Myometrial cell (primary cell): ENCODE measurements around the gene GNAT2. TPM values are rescaled to one million over a fixed set of nuclear protein-coding genes. Genes with fewer than 3 reads are reported as not detected.

Experiments
- total RNA-seq: library from RNA; depleted of rRNA; stranded (reverse); fragments of >200 nt; gene quantifications from 2 replicates; pipeline ENCODE4 v1.2.3, GENCODE V29; 2015

Gene GNAT2
- total RNA-seq = under 0.01 and 0.89 TPM in 2 replicates

GRCh38 chr1:109619576-109620400, at the start of gene GNAT2, which contains the start of gene AMPD2:
TSS of gene GNAT2 (minus strand) at chr1:109619616. CDS start at chr1:109612870, 6,746 bp downstream.
TSS of gene AMPD2 (plus strand) at chr1:109619837. CDS start at chr1:109621176, 1,339 bp downstream.

GRCh38 chr1:109667452-109668122, 48.2 kb upstream of the GNAT2 start, which contains the start of gene GSTM2:
TSS of gene GSTM2 (plus strand) at chr1:109668057. CDS start at chr1:109668116, 59 bp downstream.

GRCh38 chr1:109655615-109656519, 36.5 kb upstream of the GNAT2 start, which contains the start of gene GSTM4:
TSS of gene GSTM4 (plus strand) at chr1:109656099. CDS start at chr1:109656390, 291 bp downstream.

Other genes starting within 250 kb of the GNAT2 start
- gene SORT1, start 221.7 kb downstream of the GNAT2 start, total RNA-seq = 9.2 and 10.8 TPM in 2 replicates
- 60.3 and 61.0 TPM in 2 replicates for gene PSMA5, start 193.2 kb downstream of the GNAT2 start, total RNA-seq
- gene SYPL2, start 153.1 kb downstream of the GNAT2 start, total RNA-seq = 0.53 and 1.7 TPM in 2 replicates
- gene ATXN7L2, start 135.7 kb downstream of the GNAT2 start, total RNA-seq = 3.0 and 4.0 TPM in 2 replicates
- gene CYB561D1, start 125.5 kb downstream of the GNAT2 start, total RNA-seq = 5.5 and 6.1 TPM in 2 replicates
- 0.58 and 0.89 TPM in 2 replicates for gene AMIGO1, start 109.9 kb downstream of the GNAT2 start, total RNA-seq
- gene GPR61, start 79.7 kb downstream of the GNAT2 start, total RNA-seq = not detected in 2 replicates
- gene GNAI3, start 71.0 kb downstream of the GNAT2 start, total RNA-seq = 11.2 and 13.1 TPM in 2 replicates
- 79.3 and 98.5 TPM in 2 replicates for gene AMPD2, start 221 bp upstream of the GNAT2 start, total RNA-seq
- gene GSTM4, start 36.5 kb upstream of the GNAT2 start, total RNA-seq = 23.7 and 37.8 TPM in 2 replicates
- gene GSTM2, start 48.4 kb upstream of the GNAT2 start, total RNA-seq = 19.3 and 22.0 TPM in 2 replicates
- gene GSTM1, start 68.2 kb upstream of the GNAT2 start, total RNA-seq = 31.0 and 32.3 TPM in 2 replicates
- 2.9 and 8.5 TPM in 2 replicates for gene GSTM5, start 92.6 kb upstream of the GNAT2 start, total RNA-seq
- 47.9 and 50.7 TPM in 2 replicates for gene GSTM3, start 121.4 kb upstream of the GNAT2 start, total RNA-seq
- not detected in 2 replicates for gene EPS8L3, start 144.3 kb upstream of the GNAT2 start, total RNA-seq